ENCODE data around the gene GPR61.

GRCh38 chr1:109529881-109530456 is 9.7 kb upstream of the GPR61 start:
- TF ChIP-seq CTCF (conservative IDR thresholded peaks at IDR 0.05) (no peak), EZH2 (IDR thresholded peaks at IDR 0.05; ENCODE audit: low read depth) (no peak)
